ENCODE data around the gene SIGLEC15.
"Not testable (repeated sequence)": the region's sequence is repeated elsewhere in the genome, so short reads cannot be mapped to it uniquely, and the experiment has no call there.

Gene SIGLEC15

DNA sequence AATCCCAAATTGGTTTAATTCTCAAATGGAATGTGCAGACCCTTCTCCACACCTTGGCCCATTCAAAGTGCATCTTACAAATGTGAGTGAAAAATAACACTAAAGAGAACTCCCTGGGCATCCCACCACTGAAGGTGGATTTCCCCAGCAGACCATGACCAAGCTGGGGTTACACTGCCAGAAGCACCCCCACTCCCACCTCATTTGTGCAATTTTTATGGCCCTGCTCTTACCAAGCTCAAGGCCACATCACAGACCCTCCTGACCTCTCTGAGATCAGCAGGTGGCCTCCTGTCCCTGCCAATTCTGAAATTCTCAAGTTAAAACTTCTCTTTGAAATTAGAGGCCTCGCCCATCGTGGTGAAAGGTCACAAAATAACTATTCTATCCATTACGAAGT, 21.6 kb downstream of the SIGLEC15 start:
- no peaks in the 10 kb centered on the region for H3K27me3 ChIP-seq (ENCODE audit: insufficient read depth, low read length)
- H3K9ac ChIP-seq (ENCODE audit: low read depth, low read length), result no peak overlapping the region
- no peaks in the 10 kb centered on the region for H3K4me1 ChIP-seq (ENCODE audit: insufficient read depth, low read length)
- WGBS, result 55% methylated on average over 3 of the region's 3 CpGs
- peaks cover 6% of the 10 kb centered on the region for H3K36me3 ChIP-seq (ENCODE audit: insufficient read depth, low read length)
- no peak overlapping the region for H3K4me3 ChIP-seq (ENCODE audit: low read length)
- H3K27ac ChIP-seq (ENCODE audit: low read depth, low read length), result no peak overlapping the region
- no peaks in the 10 kb centered on the region for H3K9me3 ChIP-seq (ENCODE audit: insufficient read depth, low read depth, low read length)

- WGBS, result 97% methylated on average over 13 of the region's 13 CpGs
- H3K27ac ChIP-seq (ENCODE audit: low read depth, low read length); H3K9me3 ChIP-seq (ENCODE audit: insufficient read depth, low read depth, low read length); H3K27me3 ChIP-seq (ENCODE audit: insufficient read depth, low read length); H3K9ac ChIP-seq (ENCODE audit: low read depth, low read length); H3K4me3 ChIP-seq (ENCODE audit: low read length); H3K4me1 ChIP-seq (ENCODE audit: insufficient read depth, low read length): not testable (repeated sequence)
- H3K36me3 ChIP-seq (ENCODE audit: insufficient read depth, low read length), result peaks cover 19% of the 10 kb centered on the region
Measured at GRCh38 chr18:45848643-45849042, 23.2 kb downstream of the SIGLEC15 start.

- Histone ChIP-seq H3K9ac (ENCODE audit: low read depth, low read length) (no peak overlapping the region), H3K27me3 (ENCODE audit: insufficient read depth, low read length) (no peaks in the 10 kb centered on the region), H3K36me3 (ENCODE audit: insufficient read depth, low read length) (peaks cover 22% of the 10 kb centered on the region), H3K27ac (ENCODE audit: low read depth, low read length) (no peak overlapping the region), H3K4me1 (ENCODE audit: insufficient read depth, low read length) (no peaks in the 10 kb centered on the region; the same call in 1 of the 2 replicates), H3K9me3 (ENCODE audit: insufficient read depth, low read depth, low read length) (no peaks in the 10 kb centered on the region), H3K4me3 (ENCODE audit: low read length) (no peak overlapping the region)
- WGBS, result 97% methylated on average over 7 of the region's 7 CpGs
Measured at GRCh38 chr18:45849529-45849928, 24.1 kb downstream of the SIGLEC15 start.

- WGBS, result 90% methylated on average over 10 of the region's 10 CpGs
- Histone ChIP-seq H3K9me3 (ENCODE audit: insufficient read depth, low read depth, low read length) (no peaks in the 10 kb centered on the region), H3K27ac (ENCODE audit: low read depth, low read length) (no peak overlapping the region), H3K27me3 (ENCODE audit: insufficient read depth, low read length) (no peaks in the 10 kb centered on the region), H3K4me1 (ENCODE audit: insufficient read depth, low read length) (no peaks in the 10 kb centered on the region; the same call in 1 of the 2 replicates), H3K36me3 (ENCODE audit: insufficient read depth, low read length) (peaks cover 27% of the 10 kb centered on the region), H3K4me3 (ENCODE audit: low read length) (no peak overlapping the region), H3K9ac (ENCODE audit: low read depth, low read length) (no peak overlapping the region)
Measured at GRCh38 chr18:45850021-45850420, 24.5 kb downstream of the SIGLEC15 start.

DNA sequence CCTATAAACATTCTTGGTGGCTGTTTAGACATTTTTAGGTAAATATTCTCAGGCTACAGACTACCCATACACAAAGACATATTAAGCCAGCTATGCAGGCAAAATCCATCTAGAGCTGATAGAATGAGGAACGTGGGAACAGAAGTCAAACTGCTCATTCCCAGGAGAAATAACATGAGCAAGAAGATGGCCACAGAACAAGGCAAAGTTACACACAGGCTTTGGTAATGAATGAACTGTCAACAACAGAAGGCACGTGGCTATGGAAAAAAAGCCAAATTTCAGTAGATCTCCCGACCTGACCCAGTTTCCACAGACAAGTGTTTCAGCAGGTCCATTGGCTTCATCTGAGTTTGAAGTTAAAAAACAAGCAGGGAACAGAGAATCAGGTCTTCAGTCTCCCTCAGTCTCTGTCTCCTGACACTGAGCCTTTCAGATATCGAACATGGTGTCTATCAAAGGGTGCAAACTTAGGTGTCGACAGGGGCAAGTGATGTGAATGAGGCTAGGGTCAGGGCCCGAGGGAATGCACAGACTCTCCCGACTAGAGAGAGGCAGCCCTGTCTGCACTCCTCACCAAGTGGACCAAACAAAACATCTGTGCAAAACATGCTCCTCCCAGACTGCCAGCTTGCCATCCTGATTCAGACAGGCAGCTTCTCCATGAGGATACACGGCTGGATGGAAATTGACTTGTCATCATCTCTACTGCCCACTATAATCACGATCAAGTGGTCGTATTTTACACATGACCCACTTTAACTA, 25.9 kb downstream of the SIGLEC15 start:
- no peaks in the 10 kb centered on the region; the same call in 1 of the 2 replicates for H3K4me1 ChIP-seq (ENCODE audit: insufficient read depth, low read length)
- no peaks in the 10 kb centered on the region for H3K9me3 ChIP-seq (ENCODE audit: insufficient read depth, low read depth, low read length)
- no peak overlapping the region for H3K4me3 ChIP-seq (ENCODE audit: low read length)
- H3K27ac ChIP-seq (ENCODE audit: low read depth, low read length), result no peak overlapping the region
- no peak overlapping the region for H3K9ac ChIP-seq (ENCODE audit: low read depth, low read length)
- peaks cover 40% of the 10 kb centered on the region for H3K36me3 ChIP-seq (ENCODE audit: insufficient read depth, low read length)
- no peaks in the 10 kb centered on the region for H3K27me3 ChIP-seq (ENCODE audit: insufficient read depth, low read length)
- WGBS, result 93% methylated on average over 10 of the region's 10 CpGs

- 97% methylated on average over 5 of the region's 5 CpGs for WGBS
- Histone ChIP-seq H3K36me3 (ENCODE audit: insufficient read depth, low read length) (peaks cover 48% of the 10 kb centered on the region), H3K4me1 (ENCODE audit: insufficient read depth, low read length) (no peaks in the 10 kb centered on the region; the same call in 1 of the 2 replicates)
Measured at GRCh38 chr18:45852631-45853030, 27.2 kb downstream of the SIGLEC15 start.

DNA sequence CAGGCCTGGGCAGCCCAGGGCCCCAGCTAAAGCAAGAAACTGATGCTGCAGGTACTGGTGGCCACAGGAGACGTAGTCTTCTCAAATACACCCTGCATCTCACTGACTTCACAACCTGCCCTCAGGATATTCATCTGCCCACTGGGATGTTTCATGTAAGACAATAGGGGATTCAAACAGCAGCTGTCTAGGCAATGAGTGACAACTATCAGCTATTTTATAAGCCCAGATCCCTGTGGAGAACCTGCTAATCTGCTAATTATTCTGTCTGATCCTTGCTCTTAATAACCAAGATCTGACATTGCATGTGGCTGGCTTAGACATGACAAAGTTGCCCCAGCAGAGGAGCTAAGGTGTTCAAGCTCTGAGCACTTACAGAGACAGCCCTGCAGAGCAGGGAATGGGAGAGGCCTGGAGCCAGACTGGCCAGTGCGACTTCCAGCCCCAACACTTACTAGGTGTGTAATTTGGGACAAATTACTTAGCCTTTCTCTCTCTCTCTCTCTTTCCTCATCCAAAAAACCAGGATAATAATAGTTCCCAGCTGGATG, 28.6 kb downstream of the SIGLEC15 start:
- H3K9me3 ChIP-seq (ENCODE audit: insufficient read depth, low read depth, low read length), result no peaks in the 10 kb centered on the region
- WGBS, result 86% methylated on average over 2 of the region's 2 CpGs
- H3K4me3 ChIP-seq (ENCODE audit: low read length), result no peak overlapping the region
- no peaks in the 10 kb centered on the region; the same call in 1 of the 2 replicates for H3K4me1 ChIP-seq (ENCODE audit: insufficient read depth, low read length)
- H3K36me3 ChIP-seq (ENCODE audit: insufficient read depth, low read length), result peaks cover 63% of the 10 kb centered on the region
- H3K27me3 ChIP-seq (ENCODE audit: insufficient read depth, low read length), result no peaks in the 10 kb centered on the region
- H3K9ac ChIP-seq (ENCODE audit: low read depth, low read length), result no peak overlapping the region
- no peak overlapping the region for H3K27ac ChIP-seq (ENCODE audit: low read depth, low read length)

More at GRCh38 chr18:45852631-45853030, 27.2 kb downstream of the SIGLEC15 start:
- Histone ChIP-seq H3K27ac (ENCODE audit: low read depth, low read length) (no peak overlapping the region), H3K4me3 (ENCODE audit: low read length) (no peak overlapping the region), H3K9ac (ENCODE audit: low read depth, low read length) (no peak overlapping the region), H3K27me3 (ENCODE audit: insufficient read depth, low read length) (no peaks in the 10 kb centered on the region), H3K9me3 (ENCODE audit: insufficient read depth, low read depth, low read length) (no peaks in the 10 kb centered on the region)

DNA sequence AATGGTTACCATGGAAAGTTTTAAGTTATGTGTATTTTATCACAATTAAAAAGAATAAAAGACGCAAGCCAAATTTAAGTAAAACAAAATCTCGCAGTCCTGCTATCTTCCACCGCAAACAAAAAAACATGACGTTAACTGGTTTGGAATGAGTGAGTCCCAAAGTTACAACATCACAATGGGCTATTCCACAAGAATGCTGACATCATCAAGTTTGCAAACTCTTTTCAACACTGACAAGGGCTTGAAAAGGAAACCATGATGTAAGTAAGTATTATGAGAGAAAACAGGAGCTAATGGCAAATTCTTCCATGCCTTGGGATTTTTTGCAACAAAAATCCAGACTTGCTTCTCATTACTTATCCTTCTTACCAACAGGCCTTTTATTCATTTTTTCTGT, 31.1 kb downstream of the SIGLEC15 start:
- Histone ChIP-seq H3K4me1 (ENCODE audit: insufficient read depth, low read length) (no peaks in the 10 kb centered on the region; the same call in 1 of the 2 replicates), H3K4me3 (ENCODE audit: low read length) (no peak overlapping the region), H3K27me3 (ENCODE audit: insufficient read depth, low read length) (no peaks in the 10 kb centered on the region), H3K9me3 (ENCODE audit: insufficient read depth, low read depth, low read length) (no peaks in the 10 kb centered on the region), H3K36me3 (ENCODE audit: insufficient read depth, low read length) (peaks cover 77% of the 10 kb centered on the region), H3K27ac (ENCODE audit: low read depth, low read length) (no peak overlapping the region), H3K9ac (ENCODE audit: low read depth, low read length) (no peak overlapping the region)
- 94% methylated on average over 4 of the region's 4 CpGs for WGBS

DNA sequence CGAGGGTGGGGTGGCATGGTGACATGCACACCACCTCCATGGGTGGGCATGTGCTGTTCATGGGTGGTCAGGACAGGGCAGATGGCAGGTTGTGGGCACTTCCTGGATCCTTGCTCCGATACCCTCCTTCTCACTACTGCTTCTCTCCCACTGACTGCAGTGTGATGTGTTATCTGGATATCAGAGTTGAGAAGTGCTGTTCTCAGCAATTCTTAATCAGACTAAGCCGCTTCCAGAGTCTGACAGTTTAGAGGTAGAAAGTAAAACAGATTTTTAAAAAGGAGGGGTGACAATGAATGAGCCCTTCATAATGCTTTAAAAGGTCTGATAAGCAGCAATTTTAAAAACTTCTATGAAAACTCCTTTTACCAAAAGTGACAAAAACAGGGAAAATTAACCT, 33.9 kb downstream of the SIGLEC15 start:
- WGBS, result 94% methylated on average over 2 of the region's 3 CpGs
- Histone ChIP-seq H3K4me1 (ENCODE audit: insufficient read depth, low read length) (no peaks in the 10 kb centered on the region; the same call in 1 of the 2 replicates), H3K9me3 (ENCODE audit: insufficient read depth, low read depth, low read length) (no peaks in the 10 kb centered on the region), H3K27ac (ENCODE audit: low read depth, low read length) (no peak overlapping the region), H3K36me3 (ENCODE audit: insufficient read depth, low read length) (peaks cover 72% of the 10 kb centered on the region), H3K9ac (ENCODE audit: low read depth, low read length) (no peak overlapping the region), H3K27me3 (ENCODE audit: insufficient read depth, low read length) (no peaks in the 10 kb centered on the region), H3K4me3 (ENCODE audit: low read length) (no peak overlapping the region)

GRCh38 chr18:45860492-45860891, 35.0 kb downstream of the SIGLEC15 start:
- no peak overlapping the region for H3K9ac ChIP-seq (ENCODE audit: low read depth, low read length)
- no peak overlapping the region for H3K4me3 ChIP-seq (ENCODE audit: low read length)
- H3K36me3 ChIP-seq (ENCODE audit: insufficient read depth, low read length), result peaks cover 75% of the 10 kb centered on the region
- H3K4me1 ChIP-seq (ENCODE audit: insufficient read depth, low read length), result no peaks in the 10 kb centered on the region
- 97% methylated on average over 4 of the region's 4 CpGs for WGBS
- H3K9me3 ChIP-seq (ENCODE audit: insufficient read depth, low read depth, low read length), result no peaks in the 10 kb centered on the region
- H3K27me3 ChIP-seq (ENCODE audit: insufficient read depth, low read length), result no peaks in the 10 kb centered on the region
- no peak overlapping the region for H3K27ac ChIP-seq (ENCODE audit: low read depth, low read length)

- H3K36me3 ChIP-seq (ENCODE audit: insufficient read depth, low read length), result peaks cover 73% of the 10 kb centered on the region
- H3K4me3 ChIP-seq (ENCODE audit: low read length), result no peak overlapping the region
- no peak overlapping the region for H3K27ac ChIP-seq (ENCODE audit: low read depth, low read length)
- H3K9ac ChIP-seq (ENCODE audit: low read depth, low read length), result no peak overlapping the region
- no peaks in the 10 kb centered on the region for H3K9me3 ChIP-seq (ENCODE audit: insufficient read depth, low read depth, low read length)
- 100% methylated on average over 1 of the region's 3 CpGs for WGBS
- no peaks in the 10 kb centered on the region for H3K27me3 ChIP-seq (ENCODE audit: insufficient read depth, low read length)
- no peaks in the 10 kb centered on the region for H3K4me1 ChIP-seq (ENCODE audit: insufficient read depth, low read length)
Measured at GRCh38 chr18:45860971-45861370, 35.5 kb downstream of the SIGLEC15 start.

All from HUES64 (cell line).